Measurements from ENCODE around the gene GUCY1A1. TPM values are rescaled to one million over a fixed set of nuclear protein-coding genes. Genes with fewer than 3 reads are reported as not detected.

The GUCY1A1 gene
- total and polyA plus RNA-seq, 2 of the 4 experiments (the other 2 are of a cell fraction) = 0.19 to 0.54 TPM

DNA sequence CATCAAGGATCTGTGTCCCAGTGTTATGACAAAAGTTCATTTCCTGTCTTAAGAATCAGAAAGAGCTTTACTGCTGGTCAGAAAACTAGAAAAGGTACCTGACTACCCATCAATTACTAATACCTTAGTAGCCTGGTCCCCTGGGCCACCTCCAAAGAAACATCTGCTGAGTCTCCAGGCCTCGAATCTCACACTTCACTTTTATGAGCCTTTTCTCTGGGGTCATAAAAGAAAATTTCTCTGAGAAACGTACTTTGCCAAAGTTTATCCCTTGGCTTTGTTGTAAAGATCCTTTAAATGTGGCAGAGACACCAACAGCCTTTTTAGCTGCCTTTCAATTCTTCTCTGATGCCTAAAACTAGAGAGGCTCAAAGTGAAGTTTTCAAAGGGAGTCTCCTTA lies 17.8 kb downstream of the GUCY1A1 start:
- WGBS, 2 experiments (ENCODE audit: extremely low coverage in 2 of 2, insufficient read length in 1 of 2) = 50% methylated on average over 2 of the region's 2 CpGs; no CpG with 5 or more reads in 1 of the 2 experiments
- no TSS peak for BruUV-seq (replicated peaks)
- no peak overlapping the region for H2AK5ac ChIP-seq (ENCODE audit: low read depth, low read length)

More for the DNA sequence above, 17.8 kb downstream of the GUCY1A1 start:
- Histone ChIP-seq H3K27ac (ENCODE audit: insufficient read depth, low read length) (no peak overlapping the region), H3K23ac (ENCODE audit: low read depth, low read length) (no peak overlapping the region), H2AFZ (replicated peaks; ENCODE audit: low read length, poor library complexity) (no peak overlapping the region), H3K36me3 (ENCODE audit: control insufficient read depth, insufficient read depth, low read length) (no peaks in the 10 kb centered on the region), H3K4me3 (ENCODE audit: insufficient read depth, low read depth, low read length) (no peak overlapping the region), H2BK20ac (ENCODE audit: low read depth, low read length) (no peak overlapping the region), H3K9me3 (ENCODE audit: control insufficient read depth, insufficient read depth, low read length) (no peaks in the 10 kb centered on the region; the same call in 1 of the 2 replicates), H3K56ac (ENCODE audit: extremely low read depth, insufficient read depth, low read length) (no peak overlapping the region), H2BK5ac (ENCODE audit: low read depth, low read length, poor library complexity, severe bottlenecking) (no peak overlapping the region), H4K5ac (ENCODE audit: low read depth, low read length) (no peak overlapping the region), H4K8ac (ENCODE audit: low read depth in 2 of 2, low read length in 2 of 2) (no peak overlapping the region), H3K79me1 (ENCODE audit: low read depth in 1 of 2, low read length in 2 of 2) (no peaks in the 10 kb centered on the region), H4K91ac (ENCODE audit: insufficient read depth, low read depth, low read length) (no peak overlapping the region), H3K14ac (replicated peaks; ENCODE audit: low read depth, low read length) (no peak overlapping the region), H2AK9ac (replicated peaks; ENCODE audit: low read depth, low read length, poor library complexity) (no peak overlapping the region), H3K4me2 (ENCODE audit: low read depth, low read length) (no peak overlapping the region), H3K4me1 (ENCODE audit: control insufficient read depth, insufficient read depth, low read length) (peaks cover 2% of the 10 kb centered on the region; the same call in 1 of the 2 replicates), H2BK15ac (ENCODE audit: low read depth, low read length) (no peak overlapping the region), H3K4ac (ENCODE audit: low read depth, low read length) (no peak overlapping the region), H3K18ac (ENCODE audit: low read depth, low read length) (no peak overlapping the region), H2BK120ac (ENCODE audit: low read depth, low read length) (no peak overlapping the region), H3K27me3 (ENCODE audit: control insufficient read depth, insufficient read depth, low read length) (no peaks in the 10 kb centered on the region), H4K20me1 (ENCODE audit: insufficient read depth, low read length) (no peaks in the 10 kb centered on the region), H3K9ac (ENCODE audit: low read depth, low read length) (no peak overlapping the region), H3K9me1 (ENCODE audit: insufficient read depth, low read length) (no peaks in the 10 kb centered on the region)
- no peak for ATAC-seq (ENCODE audit: low read depth)
- dilution Hi-C loops (cut with HindIII; ENCODE audit: low sequenced_read_pairs, unreplicated experiment) = no loop called here
- in situ Hi-C loops (cut with MboI; ENCODE audit: low sequenced_read_pairs) = no loop called here
- ChIA-PET CTCF (no interaction called here), POLR2A (ENCODE audit: unreplicated experiment) (interaction anchor here (0.6 kb wide), 1 partner anchor 11 kb away, joined by 3 read pairs; no protein-coding TSS in a partner anchor)
- intact Hi-C loops (cut with micrococcal nuclease) = no loop called here
- no peak for TF ChIP-seq RAD21 (IDR thresholded peaks at IDR 0.05; ENCODE audit: low read length)
- no peak for TF ChIP-seq POLR2A (IDR thresholded peaks at IDR 0.05; ENCODE audit: low read depth, low read length)
- TF ChIP-seq CEBPB (IDR thresholded peaks at IDR 0.05; ENCODE audit: low read depth, low read length) = no peak
- DNase-seq = no peak
